Umbilical cord (tissue), 2 donors: ENCODE measurements around the gene GABARAPL1. TPM values are rescaled to one million over a fixed set of nuclear protein-coding genes. Genes with fewer than 3 reads are reported as not detected.
A peak's percentile ranks its signal among the peaks of the same experiment; 100 is the strongest.
"Not testable (repeated sequence)": the region's sequence is repeated elsewhere in the genome, so short reads cannot be mapped to it uniquely, and the experiment has no call there.

Experiments
- DNase-seq: peaks from one replicate; pipeline ENCODE4 v3.0.0-alpha.2; 2015; ENCODE audit warnings: low spot score
- total RNA-seq: library from RNA; depleted of rRNA; stranded (reverse); fragments of >200 nt; gene quantifications from one replicate; pipeline ENCODE4 v1.2.3, GENCODE V29; 2014; ENCODE audit warnings: low replicate concordance; ENCODE audit not compliant: insufficient read depth

The GABARAPL1 gene
- total RNA-seq, 1 donor from 2014 or later, result 69.1 TPM

DNA sequence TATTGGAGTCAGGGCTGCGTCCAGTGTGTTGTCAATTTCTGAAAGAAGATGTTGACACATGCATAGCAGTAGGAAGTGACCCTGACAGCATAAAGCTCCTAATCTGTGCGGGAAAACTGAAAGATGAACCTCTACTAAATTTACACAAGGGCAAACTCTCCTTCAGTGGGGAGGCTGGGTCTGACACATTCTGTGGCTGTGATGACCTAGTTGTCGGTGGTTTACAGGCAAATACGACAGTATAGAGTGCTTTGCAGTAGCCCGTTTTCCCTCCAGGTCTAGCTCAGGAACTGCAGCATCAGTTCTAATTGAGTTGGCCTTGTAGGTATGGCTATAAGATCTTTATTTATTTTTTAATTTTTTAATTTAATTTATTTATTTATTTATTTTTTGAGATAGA is 14.8 kb upstream of the GABARAPL1 start:
- no peak for DNase-seq

DNA sequence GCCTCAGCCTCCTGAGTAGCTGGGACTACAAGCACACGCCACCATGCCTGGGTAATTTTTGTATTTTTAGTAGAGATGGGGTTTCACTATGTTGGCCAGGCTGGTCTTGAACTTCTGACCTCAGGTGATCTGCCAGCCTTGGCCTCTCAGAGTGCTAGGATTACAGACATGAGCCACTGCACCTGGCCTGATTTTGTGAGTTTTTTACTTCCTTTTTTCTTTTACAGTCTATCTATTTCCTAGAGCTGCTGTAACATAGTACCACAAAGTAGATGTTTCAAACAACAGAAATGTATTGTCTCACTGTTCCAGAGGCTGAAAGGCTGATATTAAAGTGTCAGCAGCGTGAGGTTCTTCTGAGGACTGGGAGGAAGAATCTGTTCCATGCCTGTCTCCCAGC is 8.2 kb upstream of the GABARAPL1 start:
- not testable (repeated sequence) for DNase-seq

DNA sequence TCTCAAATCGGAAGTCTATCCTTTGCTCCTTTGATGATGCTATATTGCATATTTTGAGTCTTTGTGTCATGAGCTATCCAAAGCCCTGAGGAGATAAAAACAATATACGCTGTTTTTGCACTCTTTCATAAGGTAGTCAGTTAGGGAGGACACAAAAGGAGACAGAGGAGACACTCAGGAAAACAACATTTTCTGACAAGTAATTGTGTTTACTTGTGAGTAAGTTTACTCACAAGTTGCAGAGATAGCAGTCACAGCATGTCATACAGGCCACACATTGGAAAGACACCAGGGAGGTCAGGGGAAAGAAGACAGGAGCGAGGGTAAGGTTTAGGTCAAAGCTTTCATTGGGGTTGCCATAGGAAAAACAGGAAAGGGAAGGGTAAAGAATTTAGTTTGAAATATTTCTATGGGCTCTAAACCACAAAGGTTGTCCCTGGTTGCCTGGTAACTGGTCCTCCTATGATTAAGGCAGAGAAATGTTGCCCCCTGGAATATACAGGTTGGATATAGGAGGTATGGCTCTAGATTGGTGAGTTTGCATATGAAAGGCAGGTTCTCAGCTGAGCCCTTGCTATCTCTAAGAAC is 7.4 kb upstream of the GABARAPL1 start:
- no peak for DNase-seq

DNA sequence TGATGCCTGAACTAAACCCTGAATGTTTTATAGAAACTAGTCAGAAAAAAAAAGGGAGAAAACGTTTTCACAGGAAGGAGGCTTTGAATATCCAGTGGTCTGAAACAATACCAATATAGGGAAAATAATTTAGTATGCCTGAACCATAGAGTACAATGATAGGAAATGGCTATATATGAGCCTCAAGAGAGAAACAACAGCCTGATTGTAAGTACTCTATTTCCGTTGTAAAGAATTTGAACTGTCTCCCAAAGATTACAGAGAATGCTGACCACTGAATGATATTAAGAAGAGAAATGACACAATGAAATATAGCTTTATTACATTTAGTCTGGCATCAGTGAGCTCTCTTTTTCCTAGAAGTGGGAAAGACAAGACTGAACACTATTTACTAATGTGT is 5.5 kb upstream of the GABARAPL1 start:
- DNase-seq, result no peak

DNA sequence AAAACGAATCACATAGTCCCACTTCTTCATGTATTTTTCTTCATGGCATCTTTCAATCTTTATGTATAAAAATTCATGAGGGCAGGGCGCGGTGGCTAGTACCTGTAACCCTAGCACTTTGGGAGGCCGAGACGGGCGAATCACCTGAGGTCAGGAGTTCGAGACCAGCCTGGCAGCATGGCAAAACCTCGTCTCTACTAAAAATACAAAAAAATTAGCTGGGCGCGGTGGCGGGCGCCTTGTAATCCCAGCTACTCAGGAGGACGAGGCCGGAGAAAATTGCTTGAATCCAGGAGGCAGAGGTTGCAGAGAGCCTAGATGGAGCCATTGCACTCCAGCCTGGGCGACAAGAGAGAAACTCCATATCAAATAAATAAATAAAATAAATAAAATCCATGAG is 2.5 kb upstream of the GABARAPL1 start:
- no peak for DNase-seq

DNA sequence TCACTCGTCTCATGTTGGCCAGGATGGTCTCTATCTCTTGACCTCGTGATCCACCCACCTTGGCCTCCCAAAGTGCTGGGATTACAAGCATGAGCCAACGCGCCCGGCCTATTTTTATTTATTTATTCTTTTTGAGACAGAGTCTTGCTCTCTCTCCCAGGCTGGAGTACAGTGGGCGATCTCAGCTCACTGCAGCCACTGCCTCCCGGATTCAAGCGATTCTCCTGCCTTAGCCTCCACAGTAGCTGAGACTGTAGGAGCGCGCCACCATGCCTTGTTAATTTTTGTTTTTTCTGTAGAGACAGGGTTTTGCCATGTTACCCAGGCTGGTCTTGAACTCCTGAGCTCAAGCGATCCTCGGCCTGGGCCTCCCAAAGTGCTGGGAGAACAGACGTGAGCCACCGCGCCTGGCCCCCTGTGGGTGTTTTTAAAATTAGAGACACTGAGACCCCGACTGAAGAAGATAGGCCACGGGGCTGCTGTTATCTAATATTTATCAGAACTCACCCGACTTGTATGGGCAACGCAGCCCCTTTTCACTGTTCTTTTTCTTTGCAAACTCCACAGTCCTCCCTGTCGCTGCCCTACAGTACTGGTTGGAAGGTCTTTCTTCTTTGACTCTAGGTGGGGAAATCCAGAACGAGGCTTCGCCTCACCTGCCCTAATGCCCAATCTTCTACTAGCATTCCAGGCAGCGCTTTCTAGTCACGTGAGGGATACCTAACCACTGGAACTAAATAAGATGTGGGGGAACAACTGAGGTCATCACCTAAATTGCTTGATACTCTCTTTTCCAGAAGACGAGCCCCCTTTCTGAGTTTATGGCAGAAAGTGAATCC is 1.4 kb upstream of the GABARAPL1 start:
- DNase-seq, result no peak

DNA sequence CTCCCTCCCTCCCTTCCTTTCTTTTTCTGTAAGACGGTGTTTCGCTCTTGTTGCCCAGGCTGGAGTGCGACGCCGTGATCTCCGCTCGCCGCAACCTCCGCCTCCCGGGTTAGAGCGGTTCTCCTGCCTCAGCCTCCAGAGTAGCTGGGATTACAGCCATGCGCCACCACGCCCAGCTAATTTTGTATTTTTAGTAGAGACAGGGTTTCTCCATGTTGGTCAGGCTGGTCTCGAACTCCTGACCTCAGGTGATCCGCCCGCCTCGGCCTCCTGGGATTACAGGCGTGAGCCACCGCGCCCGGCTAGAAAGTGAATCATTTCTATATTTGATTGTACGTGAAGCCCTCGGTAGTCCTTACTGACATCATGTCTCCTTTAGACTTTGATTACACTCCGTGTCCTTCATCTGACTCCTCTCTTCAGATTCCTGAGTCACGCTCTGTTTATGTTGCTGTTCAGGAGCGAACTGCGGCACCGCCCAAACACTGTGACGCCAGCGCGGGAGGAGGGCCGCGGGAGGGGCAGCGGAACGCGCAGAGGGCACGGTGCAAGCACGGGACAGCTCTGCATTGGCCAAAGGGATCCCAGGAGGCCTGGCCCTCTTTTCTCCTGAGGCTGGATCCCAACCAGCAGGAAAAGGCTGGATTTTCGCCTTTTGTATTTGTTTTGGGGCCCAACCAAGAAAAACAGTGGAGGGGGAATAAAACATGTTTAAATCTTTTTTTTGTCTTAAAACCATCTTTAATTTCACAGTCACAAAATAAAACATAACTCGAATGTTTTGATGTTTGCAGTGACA is 538 bp upstream of the GABARAPL1 start:
- peak; percentile 98 for DNase-seq

DNA sequence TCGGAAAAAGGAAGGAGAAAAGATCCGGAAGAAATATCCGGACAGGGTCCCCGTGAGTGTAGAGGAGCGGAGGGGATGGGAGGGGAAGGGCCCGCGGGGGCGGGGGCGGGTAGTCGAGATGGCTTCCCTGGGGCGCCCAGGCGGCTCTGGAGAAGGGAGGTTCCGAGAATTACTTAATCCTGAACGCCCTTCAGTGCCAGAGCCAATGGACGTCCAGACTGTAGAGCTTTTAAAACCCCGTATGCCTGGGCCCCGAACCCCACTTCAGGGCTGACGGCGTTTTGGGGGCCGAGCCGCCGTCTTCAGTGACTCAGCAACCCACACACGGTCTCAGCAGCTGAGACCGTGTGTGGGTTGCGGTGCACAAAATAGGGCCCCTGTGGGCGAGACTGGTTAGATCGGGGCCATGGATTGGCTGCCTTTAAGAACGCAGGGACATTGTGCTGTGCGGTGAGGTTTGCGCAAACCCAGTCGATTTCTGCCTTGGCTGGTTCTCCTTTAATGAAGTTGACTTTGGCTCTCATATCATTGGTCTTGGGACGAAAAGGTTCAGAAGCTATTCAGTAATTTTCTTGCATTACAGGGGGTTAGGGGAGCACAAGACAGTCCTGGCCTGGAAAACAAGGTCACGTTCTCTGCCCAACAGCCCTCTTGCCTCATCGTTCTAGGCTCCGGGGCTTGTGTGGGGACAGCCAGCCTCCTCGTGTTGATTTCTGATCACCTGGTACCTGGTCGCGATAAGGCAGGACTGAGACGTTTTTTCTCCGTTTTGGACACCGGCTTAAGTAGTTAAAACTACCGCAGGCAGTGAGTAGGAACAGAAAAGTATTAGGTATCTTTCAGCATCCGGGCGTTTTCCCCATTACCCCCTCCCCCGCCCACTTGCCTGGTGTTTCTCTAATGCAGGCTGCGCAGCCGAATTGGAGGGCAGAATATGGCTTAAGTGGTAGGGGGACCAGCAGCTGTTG is 775 bp downstream of the GABARAPL1 start:
- DNase-seq, result peak; percentile 74

DNA sequence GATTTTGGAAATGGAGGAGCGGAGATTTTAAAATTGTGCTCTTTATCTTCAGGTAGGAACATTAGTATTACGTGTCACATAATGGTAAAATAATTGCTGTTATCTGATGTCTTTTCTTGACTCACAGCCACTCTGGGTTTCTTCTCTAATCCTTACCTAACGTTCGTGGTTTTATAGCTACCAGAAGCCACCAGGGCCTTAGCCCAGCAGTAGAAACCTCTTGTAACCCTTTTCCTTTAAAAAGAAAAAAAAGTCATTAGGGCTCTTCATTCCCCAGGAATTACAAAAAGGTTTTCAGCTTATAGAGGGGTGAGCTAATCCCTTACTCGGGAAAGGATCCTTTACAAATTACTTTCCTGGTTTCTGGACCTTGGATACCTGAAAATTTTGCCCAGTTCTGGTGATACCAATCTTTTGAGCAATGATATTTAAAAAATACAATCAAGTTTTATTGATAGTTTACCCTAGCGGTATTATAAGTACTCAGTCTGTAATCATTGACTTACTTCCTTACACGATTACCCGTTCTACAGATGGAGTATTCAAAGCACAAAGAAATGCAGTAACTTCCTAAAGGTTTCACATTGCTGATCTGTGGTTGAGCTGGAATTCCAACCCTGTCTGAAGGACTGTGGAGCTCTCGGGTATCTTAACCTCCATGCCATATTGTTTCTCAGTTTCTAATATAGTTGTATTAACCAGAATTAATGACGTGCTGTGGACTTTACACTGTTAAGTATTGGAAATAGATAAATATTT is 1.6 kb downstream of the GABARAPL1 start:
- peak; percentile 28 for DNase-seq

DNA sequence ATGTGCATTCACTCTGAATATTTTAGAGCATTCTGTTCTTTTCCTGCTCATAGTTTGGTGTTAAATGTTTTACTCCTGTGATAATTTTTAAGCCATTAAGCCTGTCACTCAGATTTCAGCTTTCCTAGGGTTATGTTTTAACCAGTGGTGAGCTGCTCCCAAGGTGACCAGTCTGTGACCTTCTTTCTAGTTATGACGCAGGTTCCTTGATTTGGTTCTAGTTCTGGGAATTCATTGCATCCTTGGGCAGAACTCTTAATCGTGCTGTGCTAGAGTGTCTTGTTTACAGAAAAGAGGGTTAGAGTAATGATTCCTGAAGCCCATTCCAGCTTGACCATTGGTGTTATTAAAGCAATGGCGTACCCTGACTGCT is 2.2 kb downstream of the GABARAPL1 start:
- no peak for DNase-seq

DNA sequence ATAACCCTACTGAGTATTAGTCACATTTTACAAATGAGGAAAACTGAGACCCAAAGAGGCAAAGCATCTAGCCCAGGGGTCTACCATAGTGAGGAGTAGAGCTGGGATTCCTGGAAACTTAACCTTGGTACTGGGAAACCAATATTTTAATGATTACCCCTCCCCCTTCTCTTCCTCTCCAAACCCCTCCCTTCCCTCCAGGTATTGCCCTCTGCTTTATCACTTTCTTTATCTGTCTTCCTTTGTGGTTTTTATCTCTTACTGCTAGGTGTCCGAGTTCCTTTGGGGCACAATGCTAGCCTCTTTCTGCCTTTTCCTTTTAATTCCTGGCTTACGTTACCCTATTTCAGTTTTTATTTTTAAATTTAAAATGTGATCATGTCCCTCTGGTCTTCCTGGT is 2.8 kb downstream of the GABARAPL1 start:
- no peak for DNase-seq

DNA sequence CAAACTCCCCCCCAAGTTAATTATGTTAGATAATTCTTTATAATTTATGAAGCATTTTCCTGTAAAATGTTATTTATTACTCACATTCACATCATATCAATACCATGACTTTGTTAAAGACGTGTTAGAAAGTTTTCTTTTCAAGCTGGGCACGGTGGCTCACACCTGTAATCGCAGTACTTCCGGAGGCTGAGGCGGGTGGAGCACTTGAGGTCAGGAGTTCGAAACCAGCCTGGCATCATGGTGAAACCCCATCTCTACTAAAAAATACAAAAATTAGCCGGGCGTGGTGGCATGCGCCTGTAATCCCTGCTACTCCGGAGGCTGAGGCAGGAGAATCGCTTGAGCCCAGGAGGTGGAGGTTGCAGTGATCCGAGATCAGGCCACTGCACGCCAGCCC is 3.3 kb downstream of the GABARAPL1 start:
- not testable (repeated sequence) for DNase-seq

DNA sequence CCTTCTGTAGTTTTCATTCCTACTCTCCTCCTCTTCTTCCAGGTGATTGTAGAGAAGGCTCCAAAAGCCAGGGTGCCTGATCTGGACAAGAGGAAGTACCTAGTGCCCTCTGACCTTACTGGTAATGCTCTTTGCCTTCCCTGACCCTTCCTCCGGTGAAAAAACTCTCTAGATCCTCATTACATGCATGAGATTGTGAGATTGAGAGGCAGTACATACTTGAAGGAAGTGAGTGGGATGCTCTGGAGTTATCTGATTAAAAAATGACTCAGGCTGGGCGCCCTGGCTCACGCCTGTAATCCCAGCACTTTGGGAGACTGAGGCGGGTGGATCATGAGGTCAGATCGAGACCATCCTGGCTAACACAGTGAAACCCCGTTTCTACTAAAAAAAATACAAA is 5.3 kb downstream of the GABARAPL1 start:
- no peak for DNase-seq

DNA sequence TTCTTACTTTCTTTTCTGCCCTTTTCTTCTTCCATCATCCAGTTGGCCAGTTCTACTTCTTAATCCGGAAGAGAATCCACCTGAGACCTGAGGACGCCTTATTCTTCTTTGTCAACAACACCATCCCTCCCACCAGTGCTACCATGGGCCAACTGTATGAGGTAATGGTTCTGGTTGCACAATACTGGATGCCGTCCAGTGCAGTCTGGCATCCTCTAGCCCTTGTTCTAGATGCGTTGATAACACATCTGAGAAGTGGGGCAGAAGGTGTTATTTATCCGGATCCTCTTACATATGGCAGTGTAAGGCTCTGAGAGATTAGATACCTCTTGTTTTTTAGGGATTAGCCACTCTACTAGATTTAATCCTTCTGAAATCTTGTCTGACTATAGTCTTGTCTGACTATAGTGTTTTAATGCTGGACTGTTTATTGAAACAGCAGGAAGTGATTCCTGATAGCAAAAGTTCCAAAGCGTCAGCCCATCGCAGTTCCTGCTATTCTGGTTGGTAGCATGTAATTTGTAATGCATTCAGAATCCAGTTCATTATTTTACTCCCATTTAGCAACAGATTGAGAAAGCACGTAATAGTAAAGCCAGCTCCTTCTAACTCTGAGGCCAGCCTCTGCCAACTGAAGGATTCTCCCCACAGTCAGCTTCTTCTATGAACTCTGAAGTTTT is 7.9 kb downstream of the GABARAPL1 start:
- DNase-seq, result no peak

DNA sequence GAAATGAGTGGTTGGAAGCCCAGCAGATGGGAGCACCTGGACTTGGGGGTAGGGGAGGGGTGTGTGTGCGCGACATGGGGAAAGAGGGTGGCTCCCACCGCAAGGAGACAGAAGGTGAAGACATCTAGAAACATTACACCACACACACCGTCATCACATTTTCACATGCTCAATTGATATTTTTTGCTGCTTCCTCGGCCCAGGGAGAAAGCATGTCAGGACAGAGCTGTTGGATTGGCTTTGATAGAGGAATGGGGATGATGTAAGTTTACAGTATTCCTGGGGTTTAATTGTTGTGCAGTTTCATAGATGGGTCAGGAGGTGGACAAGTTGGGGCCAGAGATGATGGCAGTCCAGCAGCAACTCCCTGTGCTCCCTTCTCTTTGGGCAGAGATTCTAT is 9.2 kb downstream of the GABARAPL1 start:
- no peak for DNase-seq

DNA sequence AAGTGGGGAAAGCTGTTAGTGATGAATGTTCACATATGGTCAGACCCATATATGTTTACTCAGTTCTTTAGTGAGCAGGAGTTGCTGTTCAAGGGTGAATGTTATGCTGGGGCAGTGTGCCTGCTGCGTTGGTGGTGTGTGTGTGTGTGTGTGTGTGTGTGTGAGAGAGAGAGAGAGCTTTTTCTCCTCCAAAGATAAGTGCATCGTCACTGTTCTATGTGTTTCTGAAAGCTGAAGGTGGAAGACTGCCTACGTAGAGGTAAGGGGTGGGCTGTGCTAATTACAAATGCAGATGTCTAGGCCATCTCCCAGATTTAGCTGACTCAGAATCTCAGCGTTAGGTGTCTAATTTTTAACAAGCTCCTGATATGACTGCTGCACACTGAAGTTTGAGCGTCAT is 10.5 kb downstream of the GABARAPL1 start:
- DNase-seq, result no peak

DNA sequence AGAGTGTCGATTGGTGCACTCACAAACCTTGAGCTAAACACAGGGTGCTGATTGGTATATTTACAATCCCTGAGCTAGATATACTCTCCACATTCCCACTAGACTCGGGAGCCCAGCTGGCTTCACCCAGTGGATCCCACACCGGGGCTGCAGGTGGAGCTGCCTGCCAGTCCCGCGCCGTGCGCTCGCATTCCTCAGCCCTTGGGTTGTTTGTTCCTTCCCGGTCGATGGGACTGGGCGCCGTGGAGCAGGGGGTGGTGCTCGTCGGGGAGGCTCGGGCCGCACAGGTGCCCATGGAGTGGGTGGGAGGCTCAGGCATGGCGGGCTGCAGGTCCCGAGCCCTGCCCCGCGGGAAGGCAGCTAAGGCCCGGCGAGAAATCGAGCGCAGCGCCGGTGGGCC is 12.7 kb downstream of the GABARAPL1 start:
- DNase-seq, result not testable (repeated sequence)

DNA sequence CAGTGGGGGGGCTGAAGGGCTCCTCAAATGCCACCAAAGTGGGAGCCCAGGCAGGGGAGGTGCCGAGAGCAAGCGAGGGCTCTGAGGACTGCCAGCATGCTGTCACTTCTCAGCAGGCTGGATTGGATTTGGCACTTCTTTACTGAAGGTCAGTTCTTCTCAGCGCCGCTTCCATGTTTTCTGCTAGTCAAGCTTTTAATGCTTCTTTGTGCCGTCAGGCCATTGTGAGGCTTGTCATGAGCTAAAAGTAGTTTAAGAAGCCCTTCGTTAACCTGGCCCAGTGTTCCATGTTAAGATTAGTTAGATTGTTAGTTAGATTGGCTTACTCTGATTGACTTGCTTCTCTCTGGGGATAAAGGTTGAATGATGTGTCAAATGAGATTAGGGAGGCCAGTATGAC is 13.4 kb downstream of the GABARAPL1 start:
- no peak for DNase-seq

DNA sequence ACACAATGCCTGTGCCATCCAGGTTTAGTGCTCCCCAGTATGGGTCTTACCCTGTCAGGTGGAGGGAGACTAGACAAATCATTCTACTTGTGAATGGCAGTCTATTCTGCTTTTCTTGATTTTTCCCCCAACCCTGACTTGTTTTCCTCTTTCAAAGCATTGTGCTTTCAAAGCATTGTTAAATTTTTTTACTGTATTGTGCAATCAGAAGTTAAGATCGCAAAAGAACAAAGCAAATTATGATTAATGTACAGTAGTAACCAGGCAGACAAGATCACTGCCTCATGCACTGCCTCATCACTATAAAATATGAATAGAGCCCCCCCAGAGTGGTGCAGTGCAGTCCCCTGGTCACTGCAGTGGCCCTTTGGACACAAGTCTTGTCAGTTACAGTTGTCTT is 14.1 kb downstream of the GABARAPL1 start:
- no peak for DNase-seq

DNA sequence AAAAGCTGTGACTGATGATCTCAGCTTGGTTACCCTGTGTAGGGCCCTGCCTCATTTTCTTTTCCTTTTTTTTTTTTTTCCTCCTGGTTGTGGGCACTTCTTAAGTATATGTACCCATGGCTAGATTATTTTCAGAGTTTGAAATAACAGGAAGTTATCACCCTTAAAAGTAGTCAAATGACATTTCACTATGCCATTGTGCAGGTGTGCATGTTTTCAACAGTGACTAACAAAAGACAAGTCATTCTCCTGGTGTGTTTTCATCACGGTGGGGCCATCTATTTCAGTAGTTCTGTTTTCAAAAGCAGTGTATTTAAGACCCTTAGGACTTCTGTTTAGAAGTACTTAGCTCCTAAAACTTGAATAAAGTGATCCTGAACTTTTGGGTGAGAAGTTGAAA is 15.0 kb downstream of the GABARAPL1 start:
- no peak for DNase-seq
